HepG2 (cell line): ENCODE results near the gene ZNF749. TPM values are rescaled to one million over a fixed set of nuclear protein-coding genes. Genes with fewer than 3 reads are reported as not detected.

ENCODE experiments used
- ATAC-seq: fragments of 200-7000 bp; cut with Tn5 transposase; 3 replicates; pipeline ENCODE4 v1.9.1; 2020; ENCODE audit warnings: mild to moderate bottlenecking, moderate library complexity
- BruUV-seq: library from RNA; stranded (reverse); fragments of 400-500 nt; replicated peaks from 2 replicates; lab custom pipeline; 2021; lab: Mats Ljungman, UMichigan
- CTCF ChIA-PET: fragments of 300-600 bp; formaldehyde crosslinking; extraction: SDS; loops from one replicate; lab custom pipeline; 2021; ENCODE audit warnings: low total read pairs, inconsistent platforms, low intra/inter-chr PET ratio; lab: Yijun Ruan, JAX
- POLR2A ChIA-PET: fragments of 350-600 bp; sonication (Branson Sonifier 250); formaldehyde crosslinking; loops from one replicate; lab custom pipeline; 2020; ENCODE audit warnings: antibody characterized with exemption, inconsistent platforms; lab: Yijun Ruan, JAX
- DNase-seq: peaks from one replicate; pipeline ENCODE4 v3.0.0-alpha.2; 2015; ENCODE audit warnings: low spot score
- FAIRE-seq: peaks from 3 replicates; lab custom pipeline; 2011; peaks lifted over from hg19 to GRCh38; lab: Jason Lieb, UNC
- H2AFZ ChIP-seq: one replicate; pipeline ENCODE4 v1.6.1; 2011; ENCODE audit warnings: low read length, inconsistent platforms
- H3K27ac ChIP-seq: fragments of 300-600 bp; 3 replicates; pipeline ENCODE4 v1.8.0; 2011; ENCODE audit warnings: mixed run types, mild to moderate bottlenecking, mixed read lengths, low read length, inconsistent platforms; ENCODE audit not compliant: insufficient read depth; ENCODE audit errors: extremely low read length
- H3K27me3 ChIP-seq, 2 experiments: fragments of 200-600 bp in 1 of 2; 2 replicates in 1 of 2; 3 replicates in 1 of 2; pipeline versions ENCODE4 v1.6.0 to v1.8.0; 2011; ENCODE audit warnings: low read length in 2 of 2, mild to moderate bottlenecking in 2 of 2, moderate library complexity in 2 of 2, inconsistent platforms in 1 of 2; ENCODE audit not compliant: insufficient read depth in 2 of 2, control insufficient read depth in 1 of 2
- H3K36me3 ChIP-seq, 2 experiments: fragments of 200-600 bp in 1 of 2; replicated peaks in 1 of 2; 2 replicates in 1 of 2; 3 replicates in 1 of 2; pipeline versions ENCODE4 v1.5.1 to v1.8.0; 2011; ENCODE audit warnings: low read length in 2 of 2, inconsistent platforms in 1 of 2; ENCODE audit not compliant: insufficient read depth in 2 of 2, control insufficient read depth in 1 of 2
- H3K4me1 ChIP-seq: 2 replicates; pipeline ENCODE4 v1.5.1; 2012; ENCODE audit warnings: low read length, inconsistent platforms; ENCODE audit not compliant: insufficient read depth
- H3K4me2 ChIP-seq: 2 replicates; pipeline ENCODE4 v1.6.0; 2011; ENCODE audit warnings: low read depth, low read length, inconsistent platforms
- H3K4me3 ChIP-seq, 3 experiments: fragments of 200-600 bp in 1 of 3; sonication (generic), shearing (Covaris generic) in 1 of 3; replicated peaks in 1 of 3; 2 replicates each; pipeline ENCODE4 v1.5.1; 2011 to 2016; ENCODE audit warnings: low read length in 3 of 3, inconsistent platforms in 2 of 3, low read depth in 2 of 3, mild to moderate bottlenecking in 2 of 3, control low read depth in 1 of 3, mixed read lengths in 1 of 3; ENCODE audit not compliant: insufficient read depth in 1 of 3
- H3K79me2 ChIP-seq: one replicate; pipeline ENCODE4 v1.6.1; 2011; ENCODE audit warnings: low read length, inconsistent platforms; ENCODE audit not compliant: insufficient read depth
- H3K9ac ChIP-seq: 2 replicates; pipeline ENCODE4 v1.6.0; 2011; ENCODE audit warnings: mild to moderate bottlenecking, low read depth, low read length, inconsistent platforms; ENCODE audit not compliant: insufficient read depth
- H3K9me3 ChIP-seq: 2 replicates; pipeline ENCODE4 v1.5.1; 2012; ENCODE audit warnings: mild to moderate bottlenecking, low read length
- H4K20me1 ChIP-seq: 2 replicates; pipeline ENCODE4 v1.6.0; 2011; ENCODE audit warnings: inconsistent platforms, mild to moderate bottlenecking, low read length, moderate library complexity; ENCODE audit not compliant: insufficient read depth
- CREBL2 ChIP-seq: sonication (generic); formaldehyde crosslinking; IDR thresholded peaks from 2 replicates; pipeline ENCODE4 v1.8.1; 2023; ENCODE audit warnings: missing genetic modification reagents, mild to moderate bottlenecking, borderline replicate concordance
- FOXA1 ChIP-seq, 2 experiments: fragments of 450-650 bp in 1 of 2; sonication (generic) in 1 of 2; formaldehyde crosslinking in 1 of 2; IDR thresholded peaks; 2 replicates each; pipeline versions ENCODE4 v1.4.0 to v1.6.1; 2016 to 2020; ENCODE audit warnings: missing genetic modification reagents in 1 of 2
- GMEB1 ChIP-seq: sonication (generic); formaldehyde crosslinking; IDR thresholded peaks from 2 replicates; pipeline ENCODE4 v1.5.1; 2020; ENCODE audit warnings: missing genetic modification reagents, mild to moderate bottlenecking, borderline replicate concordance
- HNRNPUL1 ChIP-seq: fragments of 200-400 bp; formaldehyde crosslinking; IDR thresholded peaks from 2 replicates; pipeline ENCODE4 v1.6.1; 2017; ENCODE audit warnings: low read depth, mild to moderate bottlenecking, low read length, moderate library complexity
- MNT ChIP-seq: fragments of 450-650 bp; IDR thresholded peaks from 2 replicates; pipeline ENCODE4 v1.6.1; 2016
- NFAT5 ChIP-seq: sonication (generic); formaldehyde crosslinking; IDR thresholded peaks from 2 replicates; pipeline ENCODE4 v1.4.0; 2020; ENCODE audit warnings: missing genetic modification reagents
- TCF12 ChIP-seq, 2 experiments: fragments of 450-650 bp in 1 of 2; sonication (generic) in 1 of 2; formaldehyde crosslinking in 1 of 2; IDR thresholded peaks; 2 replicates each; pipeline versions ENCODE4 v1.6.1 to v1.8.0; 2017 to 2022; ENCODE audit warnings: antibody characterized with exemption in 1 of 2, mild to moderate bottlenecking in 1 of 2, missing genetic modification reagents in 1 of 2, moderate library complexity in 1 of 2
- ZGPAT ChIP-seq: IDR thresholded peaks from 2 replicates; pipeline ENCODE4 v1.6.1; 2016; ENCODE audit warnings: mild to moderate bottlenecking
- ZNF335 ChIP-seq: sonication (generic); formaldehyde crosslinking; IDR thresholded peaks from 2 replicates; pipeline ENCODE4 v1.4.0; 2020; ENCODE audit warnings: missing genetic modification reagents
- ZNF446 ChIP-seq: sonication (generic); formaldehyde crosslinking; IDR thresholded peaks from 2 replicates; pipeline ENCODE4 v1.5.0; 2020; ENCODE audit warnings: mild to moderate bottlenecking, missing genetic modification reagents
- WGBS: methylation state at CpG from one replicate; pipeline ENCODE4 v1.1.6; 2017; ENCODE audit warnings: low lambda C conversion rate; 5-methylcytosine and 5-hydroxymethylcytosine counted together
- in situ Hi-C: cut with HindIII; loops from 2 replicates; pipeline ENCODE4 v1.10.0; 2017; ENCODE audit warnings: low pct_unique_long_range_greater_than_20kb; ENCODE audit not compliant: extremely low pct_ligation_motif_present
- intact Hi-C: fragments of 100-400 bp; cut with micrococcal nuclease; formaldehyde crosslinking; loops from one replicate; pipeline ENCODE4 v1.10.0; 2022; ENCODE audit not compliant: unreplicated experiment
- polyA plus RNA-seq, 8 experiments: library from polyadenylated mRNA; depleted of rRNA in 3 of 8; stranded (reverse) in 7 of 8; unstranded in 1 of 8; fragments of >200 nt; fragmentation: Illumina TruSeq in 4 of 8; extraction: Trizol in 4 of 8; gene quantifications; 2 replicates each; pipeline versions ENCODE4 v1.2.1 to v1.2.3, GENCODE V29; 2011 to 2016; ENCODE audit warnings: low read depth in 4 of 8, missing spikeins in 1 of 8, mixed read lengths in 1 of 8; ENCODE audit not compliant: insufficient read depth in 1 of 8
- total RNA-seq, 5 experiments: library from RNA; depleted of rRNA; stranded (reverse); fragments of >200 nt; fragmentation: Illumina TruSeq; extraction: Trizol; gene quantifications; 2 replicates each; pipeline ENCODE4 v1.2.3, GENCODE V29; 2016; ENCODE audit warnings: low read depth in 1 of 5

Gene ZNF749
- total and polyA plus RNA-seq, 2 of the 13 experiments (the other 11 are each of a cell fraction or from before 2014, with no cell fraction given) = 18.9 to 21.0 TPM

- CTCF ChIA-PET = no interaction called here
- POLR2A ChIA-PET = interaction anchor here (0.9 to 2.0 kb wide), 6 partner anchors 16 to 72 kb away, joined by 3 to 21 read pairs (median 4); partner anchors contain the start of genes TRAPPC2B, ZNF304, ZNF547 and ZNF749
- 0% methylated on average over 26 of the region's 50 CpGs for WGBS
- TF ChIP-seq TCF12 (IDR thresholded peaks at IDR 0.05) (no peak), TCF12 (CRISPR knock-in tag; IDR thresholded peaks at IDR 0.05) (no peak), ZNF446 (no peak), ZGPAT (CRISPR knock-in tag) (peak; percentile 76; the same call in 1 of the 2 replicates), CREBL2 (CRISPR knock-in tag) (no peak), GMEB1 (CRISPR knock-in tag) (peak; percentile 99), ZNF335 (CRISPR knock-in tag) (no peak), HNRNPUL1 (no peak), NFAT5 (CRISPR knock-in tag) (no peak), FOXA1 (IDR thresholded peaks at IDR 0.05) (no peak), FOXA1 (CRISPR knock-in tag; IDR thresholded peaks at IDR 0.05) (peak; percentile 46), MNT (peak; percentile 56)
Observed at GRCh38 chr19:57389730-57390598, 45.2 kb upstream of the ZNF749 start, which contains the start of gene ZNF548. ZNF548 (plus strand) TSS chr19:57389854; CDS start chr19:57390100, 246 bp downstream.

More at GRCh38 chr19:57389730-57390598, 45.2 kb upstream of the ZNF749 start, which contains the start of gene ZNF548:
- peak within 1 kb of the TSS; percentile 67 to 92 (median 88) for H3K4me3 ChIP-seq
- H3K4me1 ChIP-seq = peaks cover 41% of the 10 kb centered on the region
- intact Hi-C loops = loop anchor here (1.0 kb wide), 1 partner anchor 27 kb away; the partner anchor contains the start of genes TRAPPC2B and ZNF547
- H2AFZ ChIP-seq = peak within 1 kb of the TSS; percentile 32
- no peaks in the 10 kb centered on the region; a peak in 1 of 5 replicates for H3K27me3 ChIP-seq
- TSS peak; percentile 73 for BruUV-seq
- in situ Hi-C loops = no loop called here
- H3K27ac ChIP-seq = peak within 1 kb of the TSS; percentile 97
- H3K79me2 ChIP-seq = peaks cover 41% of the 10 kb centered on the region
- peaks cover 3 to 10% of the 10 kb centered on the region in 2 experiments; a peak in 4 of 5 replicates for H3K36me3 ChIP-seq
- peak; percentile 99 for FAIRE-seq
- peak within 1 kb of the TSS; percentile 93 for H3K4me2 ChIP-seq
- DNase-seq = peak; percentile 99
- ATAC-seq = peak; percentile 97
- peak within 1 kb of the TSS; percentile 97 for H3K9ac ChIP-seq
- H3K9me3 ChIP-seq = no peaks in the 10 kb centered on the region
- H4K20me1 ChIP-seq = no peaks in the 10 kb centered on the region
